ENCODE data around the gene NBPF8. TPM values are rescaled to one million over a fixed set of nuclear protein-coding genes. Genes with fewer than 3 reads are reported as not detected.

NBPF8 gene
- total and polyA plus RNA-seq, 2 of the 8 experiments (the other 6 are each of a cell fraction or from before 2014, with no cell fraction given): 1.5 TPM

Other genes with a start within 250 kb of the NBPF8 start
- gene SEC22B, start 238.5 kb upstream of the NBPF8 start, total RNA-seq (2021; fragmentation: NEBNext Ultra II Directional; extraction: Animal tissue kit (Norgen Biotek cat#: 25700)): 10.7 and 11.6 TPM in 2 replicates
- 3.8 and 5.6 TPM in 2 replicates for gene SEC22B, start 238.5 kb upstream of the NBPF8 start, polyA plus RNA-seq (2011; rRNA removed)

All from H1 (cell line).